Keratinocyte (primary cell): ENCODE data around the gene CCDC12. TPM values are rescaled to one million over a fixed set of nuclear protein-coding genes. Genes with fewer than 3 reads are reported as not detected.

Experiments
- DNase-seq: peaks from one replicate; pipeline ENCODE4 v3.0.0-alpha.2; 2011; ENCODE audit warnings: low read depth, missing footprints, low spot score
- FAIRE-seq: peaks from 2 replicates; lab custom pipeline; 2011; peaks lifted over from hg19 to GRCh38; lab: Jason Lieb, UNC
- H2AFZ ChIP-seq: 2 replicates; pipeline ENCODE4 v1.6.0; 2012; ENCODE audit warnings: low read length, control low read depth, inconsistent platforms; ENCODE audit not compliant: control insufficient read depth
- H3K27ac ChIP-seq: 2 replicates; pipeline ENCODE4 v1.5.1; 2011; ENCODE audit warnings: low read length; ENCODE audit not compliant: control insufficient read depth, insufficient read depth
- H3K27me3 ChIP-seq: 3 replicates; pipeline ENCODE4 v1.6.0; 2011; ENCODE audit warnings: low read length; ENCODE audit not compliant: control insufficient read depth, insufficient read depth; ENCODE audit errors: extremely low read depth
- H3K36me3 ChIP-seq, 2 experiments: 2 replicates in 1 of 2; 3 replicates in 1 of 2; pipeline ENCODE4 v1.5.1; 2011; ENCODE audit warnings: low read length in 2 of 2, mild to moderate bottlenecking in 1 of 2; ENCODE audit not compliant: control insufficient read depth in 2 of 2, insufficient read depth in 2 of 2; ENCODE audit errors: extremely low read depth in 1 of 2
- H3K4me1 ChIP-seq: 3 replicates; pipeline ENCODE4 v1.5.1; 2011; ENCODE audit warnings: low read length; ENCODE audit not compliant: control insufficient read depth, insufficient read depth; ENCODE audit errors: extremely low read depth
- H3K4me2 ChIP-seq: 3 replicates; pipeline ENCODE4 v1.6.0; 2011; ENCODE audit warnings: low read depth, low read length; ENCODE audit not compliant: control insufficient read depth, insufficient read depth; ENCODE audit errors: extremely low read depth
- H3K4me3 ChIP-seq, 3 experiments: fragments of 200-600 bp in 1 of 3; sonication (generic) in 1 of 3; 2 replicates in 2 of 3; 3 replicates in 1 of 3; pipeline ENCODE4 v1.5.1; 2011 to 2016; ENCODE audit warnings: low read length in 3 of 3, mild to moderate bottlenecking in 3 of 3, control low read depth in 2 of 3, inconsistent platforms in 1 of 3, low read depth in 1 of 3, mixed read lengths in 1 of 3, mixed run types in 1 of 3, moderate library complexity in 1 of 3; ENCODE audit not compliant: control insufficient read depth in 2 of 3, insufficient read depth in 2 of 3; ENCODE audit errors: extremely low read depth in 1 of 3
- H3K79me2 ChIP-seq: 2 replicates; pipeline ENCODE4 v1.6.0; 2012; ENCODE audit warnings: low read length; ENCODE audit not compliant: control insufficient read depth, insufficient read depth
- H3K9ac ChIP-seq: 3 replicates; pipeline ENCODE4 v1.6.0; 2011; ENCODE audit warnings: low read length; ENCODE audit not compliant: control insufficient read depth, insufficient read depth; ENCODE audit errors: extremely low read depth
- H3K9me1 ChIP-seq: 3 replicates; pipeline ENCODE4 v1.6.0; 2011; ENCODE audit warnings: low read length; ENCODE audit not compliant: control insufficient read depth, insufficient read depth; ENCODE audit errors: extremely low read depth
- H3K9me3 ChIP-seq: 2 replicates; pipeline ENCODE4 v1.5.1; 2012; ENCODE audit warnings: low read depth, low read length; ENCODE audit not compliant: control insufficient read depth
- H4K20me1 ChIP-seq: 3 replicates; pipeline ENCODE4 v1.6.0; 2011; ENCODE audit warnings: low read length; ENCODE audit not compliant: control insufficient read depth, insufficient read depth; ENCODE audit errors: extremely low read depth
- EZH2 ChIP-seq: IDR thresholded peaks from one replicate; pipeline ENCODE4 v1.6.1; 2012; ENCODE audit warnings: inconsistent platforms, mild to moderate bottlenecking, low read length, moderate library complexity
- dilution Hi-C: fragments of 300-500 bp; cut with MboI; formaldehyde crosslinking; loops from one replicate; pipeline ENCODE4 v1.7.0; 2020; ENCODE audit warnings: low sequenced_read_pairs; ENCODE audit not compliant: extremely low pct_ligation_motif_present
- polyA plus RNA-seq, 5 experiments: library from polyadenylated mRNA; depleted of rRNA in 3 of 5; stranded (reverse) in 3 of 5; stranded (forward) in 1 of 5; unstranded in 1 of 5; fragments of >200 nt; gene quantifications; 1 replicate in 1 of 5; 2 replicates in 3 of 5; 3 replicates in 1 of 5; pipeline versions ENCODE4 v1.2.1 to v1.2.3, GENCODE V29; 2011 to 2012; ENCODE audit warnings: missing spikeins in 2 of 5, low read depth in 1 of 5, low replicate concordance in 1 of 5
- TF ChIP-seq, protein P1 (sequence below), 3 experiments: IDR thresholded peaks in 1 of 3; conservative IDR thresholded peaks in 1 of 3; optimal IDR thresholded peaks in 1 of 3; 2 replicates in 2 of 3; 3 replicates in 1 of 3; pipeline versions ENCODE3 to v1.5.1; 2011; ENCODE audit warnings: low read length in 3 of 3, mild to moderate bottlenecking in 3 of 3, moderate library complexity in 2 of 3, control low read depth in 1 of 3, inconsistent platforms in 1 of 3; ENCODE audit not compliant: insufficient read depth in 2 of 3; ENCODE audit errors: extremely low read depth in 1 of 3

Gene CCDC12
- polyA plus RNA-seq, 1 donor (not counting 4 experiments of a cell fraction or from before 2014, with no cell fraction given), result 27.5 TPM

GRCh38 chr3:47016086-47016933, 39.8 kb upstream of the CCDC12 start:
- Histone ChIP-seq H2AFZ (no peak overlapping the region), H3K9me1 (peaks cover 3% of the 10 kb centered on the region), H3K9me3 (no peaks in the 10 kb centered on the region), H3K27me3 (no peaks in the 10 kb centered on the region), H3K79me2 (peaks cover 2% of the 10 kb centered on the region), H3K9ac (no peak overlapping the region), H3K4me2 (no peak overlapping the region), H4K20me1 (peaks cover 4% of the 10 kb centered on the region), H3K4me1 (peaks cover 20% of the 10 kb centered on the region), H3K4me3 (no peak overlapping the region), H3K27ac (no peak overlapping the region), H3K36me3 (peaks cover 8 to 23% of the 10 kb centered on the region in 2 experiments)
- FAIRE-seq (no peak), DNase-seq (no peak)
- TF ChIP-seq, protein P1, sequence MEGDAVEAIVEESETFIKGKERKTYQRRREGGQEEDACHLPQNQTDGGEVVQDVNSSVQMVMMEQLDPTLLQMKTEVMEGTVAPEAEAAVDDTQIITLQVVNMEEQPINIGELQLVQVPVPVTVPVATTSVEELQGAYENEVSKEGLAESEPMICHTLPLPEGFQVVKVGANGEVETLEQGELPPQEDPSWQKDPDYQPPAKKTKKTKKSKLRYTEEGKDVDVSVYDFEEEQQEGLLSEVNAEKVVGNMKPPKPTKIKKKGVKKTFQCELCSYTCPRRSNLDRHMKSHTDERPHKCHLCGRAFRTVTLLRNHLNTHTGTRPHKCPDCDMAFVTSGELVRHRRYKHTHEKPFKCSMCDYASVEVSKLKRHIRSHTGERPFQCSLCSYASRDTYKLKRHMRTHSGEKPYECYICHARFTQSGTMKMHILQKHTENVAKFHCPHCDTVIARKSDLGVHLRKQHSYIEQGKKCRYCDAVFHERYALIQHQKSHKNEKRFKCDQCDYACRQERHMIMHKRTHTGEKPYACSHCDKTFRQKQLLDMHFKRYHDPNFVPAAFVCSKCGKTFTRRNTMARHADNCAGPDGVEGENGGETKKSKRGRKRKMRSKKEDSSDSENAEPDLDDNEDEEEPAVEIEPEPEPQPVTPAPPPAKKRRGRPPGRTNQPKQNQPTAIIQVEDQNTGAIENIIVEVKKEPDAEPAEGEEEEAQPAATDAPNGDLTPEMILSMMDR (optimal IDR thresholded peaks at IDR 0.05 in 1 of 3, IDR thresholded peaks at IDR 0.05 in 1 of 3, conservative IDR thresholded peaks at IDR 0.05 in 1 of 3; ENCODE audit: extremely low read depth in 1 of 3, insufficient read depth in 2 of 3, low read length in 3 of 3), result no peak
- TF ChIP-seq EZH2, result no peak
- dilution Hi-C loops, result no loop called here

GRCh38 chr3:47015151-47015550, 38.6 kb upstream of the CCDC12 start:
- Histone ChIP-seq H2AFZ (no peak overlapping the region), H3K9me1 (peaks cover 3% of the 10 kb centered on the region), H4K20me1 (peaks cover 4% of the 10 kb centered on the region), H3K4me3 (no peak overlapping the region), H3K27ac (no peak overlapping the region), H3K4me2 (no peak overlapping the region), H3K79me2 (no peaks in the 10 kb centered on the region), H3K9me3 (no peaks in the 10 kb centered on the region), H3K4me1 (peaks cover 20% of the 10 kb centered on the region), H3K27me3 (no peaks in the 10 kb centered on the region), H3K36me3 (peaks cover 10 to 20% of the 10 kb centered on the region in 2 experiments), H3K9ac (no peak overlapping the region)
- DNase-seq (no peak), FAIRE-seq (no peak)
- dilution Hi-C loops, result no loop called here
- TF ChIP-seq, protein P1 (optimal IDR thresholded peaks at IDR 0.05 in 1 of 3, IDR thresholded peaks at IDR 0.05 in 1 of 3, conservative IDR thresholded peaks at IDR 0.05 in 1 of 3; ENCODE audit: extremely low read depth in 1 of 3, insufficient read depth in 2 of 3, low read length in 3 of 3), result no peak
- no peak for TF ChIP-seq EZH2
